Ovary (tissue), 9 donors: ENCODE measurements around the gene GALNT16. TPM values are rescaled to one million over a fixed set of nuclear protein-coding genes. Genes with fewer than 3 reads are reported as not detected.

ENCODE experiments used
- DNase-seq, 5 donors: peaks; one replicate each; pipeline ENCODE4 v3.0.0-alpha.2; 2019 to 2020
- H3K27ac ChIP-seq, 2 donors: fragments of 200-600 bp; one replicate each; pipeline versions ENCODE4 v1.5.1 to v1.8.0; 2019 to 2022
- H3K27me3 ChIP-seq: fragments of 200-600 bp; one replicate; pipeline ENCODE4 v1.8.0; 2022
- H3K36me3 ChIP-seq: fragments of 200-600 bp; sonication (generic); one replicate; pipeline ENCODE4 v1.5.1; 2019
- H3K4me1 ChIP-seq: one replicate; pipeline ENCODE4 v1.8.1; 2013; ENCODE audit warnings: mild to moderate bottlenecking, moderate library complexity; ENCODE audit not compliant: insufficient read depth
- H3K4me3 ChIP-seq: fragments of 200-600 bp; sonication (generic); one replicate; pipeline ENCODE4 v1.5.1; 2017
- H3K9me3 ChIP-seq, 2 donors: fragments of 200-600 bp in 1 of 2; sonication (generic) in 1 of 2; one replicate each; pipeline versions ENCODE4 v1.5.1 to v1.8.1; 2013 to 2019; ENCODE audit warnings: mild to moderate bottlenecking in 1 of 2, moderate library complexity in 1 of 2
- EP300 ChIP-seq: sonication (generic); formaldehyde crosslinking; IDR thresholded peaks from one replicate; pipeline ENCODE4 v1.6.1; 2017; ENCODE audit warnings: antibody characterized with exemption
- POLR2A ChIP-seq: fragments of 450-650 bp; IDR thresholded peaks from one replicate; pipeline ENCODE4 v1.6.1; 2017; ENCODE audit warnings: antibody characterized with exemption, mild to moderate bottlenecking, moderate library complexity
- WGBS, 3 donors: extraction: QIAGEN DNeasy Blood & Tissue Kit in 1 of 3; methylation state at CpG; one replicate each; pipeline versions ENCODE4 v1.1.5 to v1.1.7; 2013 to 2017; 5-methylcytosine and 5-hydroxymethylcytosine counted together
- intact Hi-C, 4 donors: fragments of 100-400 bp; cut with DNase I; formaldehyde crosslinking; loops; one replicate each; pipeline versions ENCODE4 v1.11.0 to v1.15.1; 2022 to 2023
- polyA plus RNA-seq, 2 donors: library from polyadenylated mRNA; stranded (reverse); fragments of 200-250 nt in 1 of 2; fragments of 350-450 nt in 1 of 2; fragmentation: Illumina TruSeq in 1 of 2; extraction: RNeasy Lipid Tissue Mini Kit (QIAGEN cat#74804) in 1 of 2; gene quantifications; one replicate each; pipeline ENCODE4 v1.2.3, GENCODE V29; 2013 to 2014
- total RNA-seq, 7 donors: library from RNA; depleted of rRNA in 2 of 7; stranded (reverse); fragments of >200 nt in 2 of 7; fragmentation: NEBNext Ultra II Directional in 3 of 7; extraction: Animal tissue kit (Norgen Biotek cat#: 25700) in 3 of 7; gene quantifications; one replicate each; pipeline versions ENCODE4 v1.1.0 to v1.2.4, GENCODE V29; 2016 to 2023
- TF ChIP-seq, protein P1 (sequence below), 3 donors: fragments of 450-650 bp in 2 of 3; fragments of 200-600 bp in 1 of 3; IDR thresholded peaks; one replicate each; pipeline versions ENCODE4 v1.5.1 to v1.8.0; 2016 to 2022; ENCODE audit warnings: antibody characterized with exemption in 3 of 3, mild to moderate bottlenecking in 1 of 3
- donor health status: DM: no; HTN: no; CAD: no; lungs with moderate emphysema.
- donor health status: DM: no; HTN: no; CAD: no.
- donor health status: Bipolar disorder and iron deficiency.
- donor health status: DM: yes; HTN: yes; CAD: no.
- donor health status: DM: no; HTN: no; CAD: no.
- donor health status: DM: yes; HTN: yes; CAD: no.

The GALNT16 gene
- total and polyA plus RNA-seq, 9 donors = 0.36 to 5.3 (median 2.0) TPM

DNA sequence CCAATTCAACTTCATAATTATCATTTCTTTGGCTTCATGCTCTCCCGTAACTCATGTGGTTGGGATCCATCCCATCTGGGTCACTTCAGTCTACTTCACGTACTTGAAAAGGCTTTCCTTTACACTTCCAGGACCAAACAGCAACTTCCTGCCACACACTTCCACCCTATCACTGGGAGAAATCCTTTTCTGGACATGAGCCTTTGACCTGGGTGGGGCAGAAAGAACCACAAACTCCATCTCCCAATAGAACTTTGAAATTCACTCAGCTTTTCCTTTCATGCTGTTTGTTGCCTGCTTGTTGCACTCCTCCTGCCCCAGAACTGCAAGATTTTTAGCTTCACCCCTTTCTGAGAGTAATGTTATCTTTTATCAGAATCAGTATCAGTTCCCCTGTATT, 18.4 kb upstream of the GALNT16 start:
- no peaks in the 10 kb centered on the region for H3K36me3 ChIP-seq
- no peak overlapping the region for H3K27ac ChIP-seq
- intact Hi-C loops = loop anchor here (5.0 to 10.0 kb wide), 6 partner anchors 113 to 333 kb away; partner anchors contain the start of gene CCDC177 (in 2 of the 4)
- H3K4me3 ChIP-seq = no peak overlapping the region
- WGBS, 3 donors = 63 to 78% (median 76%) methylated on average over 2 of the region's 2 CpGs
- H3K27me3 ChIP-seq = no peaks in the 10 kb centered on the region
- no peaks in the 10 kb centered on the region for H3K4me1 ChIP-seq
- TF ChIP-seq POLR2A = no peak
- no peak for TF ChIP-seq EP300
- TF ChIP-seq, protein P1, sequence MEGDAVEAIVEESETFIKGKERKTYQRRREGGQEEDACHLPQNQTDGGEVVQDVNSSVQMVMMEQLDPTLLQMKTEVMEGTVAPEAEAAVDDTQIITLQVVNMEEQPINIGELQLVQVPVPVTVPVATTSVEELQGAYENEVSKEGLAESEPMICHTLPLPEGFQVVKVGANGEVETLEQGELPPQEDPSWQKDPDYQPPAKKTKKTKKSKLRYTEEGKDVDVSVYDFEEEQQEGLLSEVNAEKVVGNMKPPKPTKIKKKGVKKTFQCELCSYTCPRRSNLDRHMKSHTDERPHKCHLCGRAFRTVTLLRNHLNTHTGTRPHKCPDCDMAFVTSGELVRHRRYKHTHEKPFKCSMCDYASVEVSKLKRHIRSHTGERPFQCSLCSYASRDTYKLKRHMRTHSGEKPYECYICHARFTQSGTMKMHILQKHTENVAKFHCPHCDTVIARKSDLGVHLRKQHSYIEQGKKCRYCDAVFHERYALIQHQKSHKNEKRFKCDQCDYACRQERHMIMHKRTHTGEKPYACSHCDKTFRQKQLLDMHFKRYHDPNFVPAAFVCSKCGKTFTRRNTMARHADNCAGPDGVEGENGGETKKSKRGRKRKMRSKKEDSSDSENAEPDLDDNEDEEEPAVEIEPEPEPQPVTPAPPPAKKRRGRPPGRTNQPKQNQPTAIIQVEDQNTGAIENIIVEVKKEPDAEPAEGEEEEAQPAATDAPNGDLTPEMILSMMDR (IDR thresholded peaks at IDR 0.05) = no peak
- H3K9me3 ChIP-seq = no peaks in the 10 kb centered on the region
- DNase-seq = no peak

GRCh38 chr14:69242311-69243224, 17.4 kb upstream of the GALNT16 start:
- Histone ChIP-seq H3K9me3 (no peaks in the 10 kb centered on the region), H3K4me1 (peaks cover 1% of the 10 kb centered on the region), H3K27ac (no peak overlapping the region), H3K4me3 (no peak overlapping the region), H3K36me3 (no peaks in the 10 kb centered on the region), H3K27me3 (no peaks in the 10 kb centered on the region)
- DNase-seq = peak in 4 of 5 donors; percentile 53 to 79 (median 59)
- intact Hi-C loops = loop anchor here (2.0 to 10.0 kb wide), 7 partner anchors 112 to 332 kb away; partner anchors contain the start of gene CCDC177 (in 2 of the 4)
- no peak for TF ChIP-seq EP300
- TF ChIP-seq, protein P1 (IDR thresholded peaks at IDR 0.05) = peak; percentile 57 to 80 (median 76)
- 54% methylated on average over 10 of the region's 10 CpGs for WGBS, 3 donors

- no peaks in the 10 kb centered on the region for H3K27me3 ChIP-seq
- 79 to 88% (median 82%) methylated on average over 3 of the region's 3 CpGs for WGBS, 3 donors
- H3K4me3 ChIP-seq = no peak overlapping the region
- no peaks in the 10 kb centered on the region for H3K36me3 ChIP-seq
- H3K9me3 ChIP-seq = no peaks in the 10 kb centered on the region
- no peak for DNase-seq
- TF ChIP-seq, protein P1 (IDR thresholded peaks at IDR 0.05) = no peak
- TF ChIP-seq POLR2A (no peak), EP300 (no peak)
- intact Hi-C loops = loop anchor here (5.0 to 10.0 kb wide), 6 partner anchors 110 to 330 kb away; partner anchors contain the start of gene CCDC177 (in 2 of the 4)
- H3K27ac ChIP-seq = no peak overlapping the region
- peaks cover 1% of the 10 kb centered on the region for H3K4me1 ChIP-seq
Observed at GRCh38 chr14:69244946-69245345, 15.0 kb upstream of the GALNT16 start.

DNA sequence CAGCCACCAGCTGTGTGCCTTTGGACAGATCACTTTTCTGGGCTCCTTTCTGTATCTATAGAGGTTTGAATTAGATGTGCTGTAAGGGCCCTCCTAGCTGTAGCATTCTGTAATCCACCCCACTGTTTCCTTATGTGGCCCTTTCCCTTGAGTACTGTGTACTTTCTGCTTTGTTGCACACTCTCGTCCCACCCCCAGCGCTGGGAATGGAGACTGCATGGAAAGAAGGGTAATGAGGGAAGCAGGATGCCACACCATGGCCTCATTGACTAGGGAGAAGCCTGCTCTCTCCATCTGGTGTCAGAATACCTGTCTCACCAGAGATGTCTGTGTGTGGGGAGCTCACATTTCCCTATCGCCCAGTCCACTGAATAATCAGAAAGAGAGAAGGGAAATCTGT, 13.6 kb upstream of the GALNT16 start:
- Histone ChIP-seq H3K4me1 (peaks cover 1% of the 10 kb centered on the region), H3K4me3 (no peak overlapping the region), H3K9me3 (no peaks in the 10 kb centered on the region), H3K36me3 (no peaks in the 10 kb centered on the region), H3K27ac (no peak overlapping the region), H3K27me3 (no peaks in the 10 kb centered on the region)
- DNase-seq = no peak
- intact Hi-C loops = loop anchor here in 3 of 4 donors (10.0 kb wide), 3 partner anchors 108 to 328 kb away; partner anchors contain the start of gene CCDC177 (in 1 of the 3)
- 87 to 94% (median 91%) methylated on average over 3 of the region's 3 CpGs for WGBS, 3 donors
- TF ChIP-seq, protein P1 (IDR thresholded peaks at IDR 0.05) = no peak
- TF ChIP-seq POLR2A (no peak), EP300 (no peak)
